ENCODE measurements around the gene RPL41.
"Not testable (repeated sequence)": the region's sequence is repeated elsewhere in the genome, so short reads cannot be mapped to it uniquely, and the experiment has no call there.

Gene RPL41

DNA sequence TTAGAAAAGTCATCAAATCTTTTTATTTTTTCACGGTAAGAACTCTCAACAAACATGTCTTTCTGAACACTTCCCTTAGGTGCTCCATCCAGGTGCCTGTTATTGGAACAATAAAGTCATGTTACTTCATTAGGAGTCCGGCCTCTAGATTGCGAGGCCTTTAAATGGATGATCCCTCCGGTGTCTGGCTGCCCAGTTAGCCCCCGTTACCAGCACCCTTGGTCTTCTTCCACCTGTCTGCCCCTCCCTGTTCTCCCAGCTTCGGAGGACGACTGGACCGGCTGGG lies 12.7 kb upstream of the RPL41 start:
- DNase-seq = no peak

DNA sequence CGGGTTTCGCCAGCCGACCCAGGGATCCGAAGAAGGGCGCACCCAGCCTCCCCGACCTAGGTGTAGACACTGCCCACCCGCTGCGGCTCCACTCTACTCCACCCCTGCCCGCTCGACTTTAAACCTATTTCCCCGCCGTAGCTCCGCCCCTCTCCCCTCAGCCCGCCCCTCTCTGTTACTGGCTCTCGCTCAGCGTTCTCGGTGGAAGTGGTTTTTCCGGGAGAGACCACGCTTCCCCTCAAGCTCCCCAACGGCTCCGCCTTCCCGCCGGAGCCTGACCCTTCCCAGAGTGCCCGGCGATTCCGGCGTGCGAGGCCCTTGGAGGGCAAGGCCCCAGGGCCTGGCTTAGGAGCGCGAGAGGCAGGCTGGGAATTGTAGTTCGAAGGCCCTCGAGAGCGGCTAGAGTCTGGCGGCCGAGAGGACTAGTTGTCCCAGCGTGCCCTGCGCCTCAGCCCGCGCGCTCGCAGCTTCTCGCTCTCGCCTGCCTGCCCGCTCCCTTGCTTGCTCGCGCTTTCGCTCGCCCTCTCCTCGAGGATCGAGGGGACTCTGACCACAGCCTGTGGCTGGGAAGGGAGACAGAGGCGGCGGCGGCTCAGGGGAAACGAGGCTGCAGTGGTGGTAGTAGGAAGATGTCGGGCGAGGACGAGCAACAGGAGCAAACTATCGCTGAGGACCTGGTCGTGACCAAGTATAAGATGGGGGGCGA lies 12.2 kb upstream of the RPL41 start, which contains the start of gene PA2G4:
Gene PA2G4 (plus strand): TSS at position 451 of the 706 bp plus-strand sequence. CDS start 179 bp downstream, at position 630.
- peak; percentile 97 for DNase-seq

DNA sequence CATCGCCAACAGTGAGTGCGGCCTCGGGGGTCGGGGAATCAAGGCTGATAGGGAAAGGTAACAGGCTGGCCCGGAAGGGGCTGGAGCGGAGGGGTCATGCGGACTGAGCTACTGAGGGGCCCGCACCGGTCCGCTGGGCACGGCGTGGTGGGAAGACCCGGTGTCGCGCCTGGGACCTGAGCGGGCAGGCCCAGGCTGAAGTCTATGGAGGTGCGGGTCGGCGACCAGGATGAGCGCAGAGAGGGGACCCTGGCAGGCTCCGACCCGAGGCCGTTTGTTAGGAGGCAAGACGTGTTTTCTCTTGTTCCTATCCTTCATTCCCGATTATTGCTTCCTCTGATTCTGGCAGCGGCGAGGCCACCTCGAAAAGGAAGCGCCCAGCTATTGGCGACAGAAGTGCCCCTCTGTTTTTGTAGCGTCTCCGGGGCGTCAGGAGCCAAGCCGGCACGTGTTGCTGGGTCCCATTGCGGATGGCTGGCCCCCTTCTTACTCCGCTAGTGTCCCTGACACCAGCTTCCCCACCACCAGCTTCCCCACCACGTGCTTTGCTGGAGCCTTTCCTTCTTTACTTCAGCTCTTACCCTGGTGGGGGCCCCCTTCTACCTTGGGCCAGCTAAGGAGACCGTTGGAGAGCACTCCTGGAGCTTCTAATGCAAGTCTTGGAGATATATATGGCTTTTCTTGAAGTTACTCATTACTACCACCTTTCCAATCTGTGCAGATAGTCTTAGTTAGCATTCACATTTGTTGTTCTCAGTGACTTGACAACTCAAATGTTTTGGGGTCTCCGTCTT lies 11.4 kb upstream of the RPL41 start:
- peak; percentile 24 for DNase-seq

DNA sequence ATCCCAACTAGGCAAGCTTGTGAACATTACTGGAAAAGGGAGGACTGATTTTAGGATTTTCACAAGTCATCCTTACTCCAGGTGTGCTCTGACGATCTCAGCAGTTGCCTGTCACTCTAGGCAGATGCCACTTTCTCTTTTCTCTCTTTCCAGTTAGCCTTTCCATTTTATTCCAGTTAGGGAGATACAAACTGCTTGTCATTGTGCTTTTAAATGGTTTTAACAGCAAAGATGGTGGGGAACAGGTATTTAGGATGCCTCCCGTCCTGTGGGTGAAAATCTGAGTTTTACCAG lies 10.9 kb upstream of the RPL41 start:
- DNase-seq = no peak

DNA sequence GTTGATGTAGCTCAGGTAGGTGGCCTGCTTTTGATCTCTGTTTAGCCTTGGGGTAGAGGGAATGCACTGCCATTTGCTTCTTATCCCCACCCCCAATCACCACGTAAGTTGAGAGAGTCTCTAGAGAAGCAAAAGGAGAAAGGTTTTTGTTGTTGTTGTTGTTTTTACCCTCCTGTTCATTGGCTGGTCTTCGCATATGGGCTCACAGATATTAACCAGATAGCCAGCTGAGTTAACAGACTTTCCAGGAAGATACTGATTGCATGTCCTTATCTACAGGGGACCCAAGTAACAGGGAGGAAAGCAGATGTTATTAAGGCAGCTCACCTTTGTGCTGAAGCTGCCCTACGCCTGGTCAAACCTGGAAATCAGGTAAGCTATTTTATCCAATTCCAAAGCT lies 9.2 kb upstream of the RPL41 start:
- DNase-seq = no peak

DNA sequence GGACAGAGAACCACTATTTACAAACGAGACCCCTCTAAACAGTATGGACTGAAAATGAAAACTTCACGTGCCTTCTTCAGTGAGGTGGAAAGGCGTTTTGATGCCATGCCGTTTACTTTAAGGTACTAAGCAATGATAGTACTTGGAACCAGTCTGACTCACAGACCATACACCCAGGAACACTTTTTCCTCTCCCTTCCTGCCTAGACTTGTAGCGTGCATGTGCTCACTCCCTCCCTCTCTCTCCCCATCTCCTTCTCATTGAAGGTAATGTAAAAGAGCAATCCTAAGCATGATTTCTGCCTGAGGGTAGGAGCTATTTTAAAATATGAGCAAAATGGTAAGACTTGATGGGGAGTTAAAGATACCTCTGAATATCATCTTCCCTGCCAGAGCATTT lies 5.9 kb upstream of the RPL41 start:
- no peak for DNase-seq

DNA sequence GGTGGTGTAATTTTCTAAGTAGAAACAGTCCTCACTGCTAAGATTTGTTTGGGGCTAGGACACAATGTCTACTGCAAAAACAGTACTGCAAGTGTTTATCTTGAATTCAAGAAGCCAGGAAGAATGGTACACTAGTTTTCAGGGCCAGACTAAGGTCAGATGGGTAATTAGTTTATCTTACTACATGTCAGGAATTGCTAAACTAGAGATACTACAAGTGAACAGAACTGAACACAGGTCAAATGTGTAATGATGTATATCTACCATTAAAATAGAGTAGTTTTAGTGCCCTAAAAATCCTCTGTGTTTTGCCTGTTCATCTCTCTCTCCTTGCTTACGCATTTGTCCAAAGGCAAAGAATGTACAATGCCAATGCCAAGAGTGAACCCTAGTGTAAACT lies 2.3 kb upstream of the RPL41 start:
- no peak for DNase-seq

DNA sequence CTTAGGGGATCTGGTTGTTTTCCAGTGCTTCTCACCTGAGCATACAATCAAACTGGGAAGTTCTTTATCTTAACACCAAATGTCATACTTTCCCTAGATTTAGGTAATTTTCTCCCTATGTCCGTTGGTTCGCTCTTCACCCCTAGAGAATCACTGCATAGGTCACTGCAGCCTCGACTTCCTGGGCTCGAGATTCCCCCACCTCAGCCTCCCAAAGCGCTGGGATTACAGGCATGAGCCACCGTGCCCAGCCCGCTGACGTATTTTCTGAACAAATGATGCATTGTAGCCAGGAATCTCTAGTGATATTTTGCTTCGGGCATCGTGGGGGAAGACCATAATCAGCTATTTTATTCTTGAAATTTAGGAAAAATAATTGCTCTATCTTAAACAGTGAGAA lies 1.1 kb upstream of the RPL41 start:
- DNase-seq = no peak

DNA sequence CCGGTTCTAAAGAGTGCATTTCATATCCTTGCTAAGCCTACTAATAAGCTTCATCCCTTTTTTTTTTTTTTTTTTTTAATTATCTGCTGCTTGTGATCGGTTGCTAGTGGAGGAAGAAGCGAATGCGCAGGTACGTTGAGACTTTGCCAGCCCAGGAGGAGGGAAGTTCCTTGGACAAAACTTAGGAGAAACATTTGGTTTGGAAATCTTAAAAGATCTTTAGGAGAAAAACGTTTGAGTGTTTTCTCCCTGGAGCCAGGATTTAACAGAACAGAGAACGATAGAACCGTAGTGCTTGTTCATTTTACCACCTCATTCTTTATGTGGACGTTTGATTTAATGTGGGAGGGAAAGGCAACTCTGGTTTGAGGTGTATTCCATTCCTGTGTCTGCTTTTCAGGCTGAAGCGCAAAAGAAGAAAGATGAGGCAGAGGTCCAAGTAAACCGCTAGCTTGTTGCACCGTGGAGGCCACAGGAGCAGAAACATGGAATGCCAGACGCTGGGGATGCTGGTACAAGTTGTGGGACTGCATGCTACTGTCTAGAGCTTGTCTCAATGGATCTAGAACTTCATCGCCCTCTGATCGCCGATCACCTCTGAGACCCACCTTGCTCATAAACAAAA lies 761 bp downstream of the RPL41 start:
- DNase-seq = not testable (repeated sequence)

DNA sequence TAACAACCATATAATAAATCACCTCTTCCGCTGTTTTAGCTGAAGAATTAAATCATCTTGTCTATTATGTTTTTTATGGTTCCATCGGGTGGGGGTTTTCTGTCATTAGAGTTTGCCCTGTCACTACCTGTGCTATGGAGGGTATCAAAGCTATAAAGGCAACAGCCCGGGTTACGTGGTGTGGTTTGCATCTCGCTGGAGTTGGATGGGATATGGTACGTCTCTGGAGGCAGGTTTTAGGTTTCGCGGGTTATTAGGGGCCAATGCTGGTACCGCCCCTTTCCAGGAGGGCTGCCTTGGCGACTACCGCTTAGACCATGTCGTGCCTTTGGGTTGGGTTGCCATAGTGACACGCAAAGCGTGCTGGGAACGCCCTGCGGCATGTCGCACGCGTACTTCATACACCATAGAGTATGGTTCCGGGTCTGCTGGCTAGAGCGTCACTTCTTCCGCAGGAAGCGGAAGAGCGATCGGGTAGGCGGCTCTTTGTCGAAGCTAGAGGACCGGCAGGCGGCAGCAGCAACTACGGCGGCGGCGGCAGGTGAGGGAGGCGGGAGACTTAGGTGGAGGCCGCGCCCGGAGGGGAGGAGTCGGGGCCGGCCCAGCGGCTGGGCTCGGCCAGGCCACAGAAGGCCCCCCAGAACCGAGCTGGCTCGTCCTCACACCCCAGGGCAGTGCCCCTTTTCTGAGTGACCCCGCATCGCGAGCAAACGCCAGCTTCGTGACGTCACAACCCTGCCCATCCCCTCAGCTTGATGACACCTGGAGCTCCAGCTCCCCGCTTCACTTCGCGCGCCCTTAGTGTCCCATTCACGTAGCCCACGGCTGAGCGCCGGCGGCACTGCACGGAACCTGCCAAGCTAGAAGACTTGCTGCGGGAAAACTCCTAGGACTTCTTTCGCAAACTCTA lies 1.6 kb downstream of the RPL41 start, which contains the start of gene ZC3H10:
Gene ZC3H10 (plus strand): TSS at position 489 of the 910 bp plus-strand sequence. CDS start 2,297 bp downstream, outside the sequence.
- DNase-seq = peak; percentile 97

DNA sequence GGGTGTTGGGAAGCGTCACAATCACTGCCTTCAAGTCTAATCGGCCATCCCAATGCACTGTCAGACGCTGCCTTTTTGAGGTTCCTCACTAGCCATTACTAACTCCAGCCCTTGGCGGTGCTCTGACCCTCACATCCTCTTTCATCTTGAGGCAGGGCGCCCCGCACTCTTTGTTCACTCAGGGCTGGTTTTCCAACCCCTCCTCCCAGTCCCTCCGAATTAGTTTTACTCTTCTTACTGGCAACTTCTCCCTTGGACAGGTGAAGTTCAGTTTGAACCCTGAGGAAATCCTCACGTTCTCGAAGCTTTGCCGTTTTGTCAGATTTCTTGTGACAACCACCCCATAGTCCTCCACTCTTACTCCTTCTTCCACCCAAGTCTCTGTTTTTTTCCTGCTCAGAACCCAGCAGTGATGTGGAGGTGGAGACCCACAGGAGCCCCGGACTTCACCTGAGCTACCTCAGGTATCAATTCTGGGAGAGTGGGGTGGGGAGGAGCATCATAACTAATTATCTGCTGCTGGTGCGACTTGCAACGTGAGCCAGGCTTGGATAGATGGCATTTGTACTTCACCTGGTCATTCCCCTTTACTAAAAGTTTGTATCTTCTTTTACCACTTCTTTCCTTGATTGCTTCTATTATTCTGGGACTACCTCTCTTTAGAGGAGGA lies 2.4 kb downstream of the RPL41 start:
- DNase-seq = no peak

DNA sequence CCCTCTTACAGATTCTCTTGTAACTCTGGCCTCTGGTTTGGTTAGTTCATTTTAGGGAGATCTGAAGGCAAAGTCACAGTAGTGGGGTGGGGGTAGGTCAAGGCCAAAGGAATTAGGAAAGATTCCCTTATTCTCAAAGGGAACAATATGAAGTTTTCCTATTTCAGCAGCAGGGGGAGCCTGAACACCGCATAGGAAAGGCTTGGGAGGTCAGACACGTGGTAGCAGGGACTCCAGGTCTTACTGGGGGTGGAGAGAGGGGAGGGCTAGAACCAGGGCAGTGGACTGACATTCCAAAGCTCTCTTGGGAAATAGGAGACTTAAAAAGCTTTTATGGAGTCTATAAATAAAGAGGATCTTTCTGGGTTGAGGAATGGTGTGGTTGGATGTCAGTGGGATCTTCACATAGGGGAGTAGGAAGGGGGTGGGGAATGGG lies 2.9 kb downstream of the RPL41 start:
- DNase-seq = peak; percentile 71

DNA sequence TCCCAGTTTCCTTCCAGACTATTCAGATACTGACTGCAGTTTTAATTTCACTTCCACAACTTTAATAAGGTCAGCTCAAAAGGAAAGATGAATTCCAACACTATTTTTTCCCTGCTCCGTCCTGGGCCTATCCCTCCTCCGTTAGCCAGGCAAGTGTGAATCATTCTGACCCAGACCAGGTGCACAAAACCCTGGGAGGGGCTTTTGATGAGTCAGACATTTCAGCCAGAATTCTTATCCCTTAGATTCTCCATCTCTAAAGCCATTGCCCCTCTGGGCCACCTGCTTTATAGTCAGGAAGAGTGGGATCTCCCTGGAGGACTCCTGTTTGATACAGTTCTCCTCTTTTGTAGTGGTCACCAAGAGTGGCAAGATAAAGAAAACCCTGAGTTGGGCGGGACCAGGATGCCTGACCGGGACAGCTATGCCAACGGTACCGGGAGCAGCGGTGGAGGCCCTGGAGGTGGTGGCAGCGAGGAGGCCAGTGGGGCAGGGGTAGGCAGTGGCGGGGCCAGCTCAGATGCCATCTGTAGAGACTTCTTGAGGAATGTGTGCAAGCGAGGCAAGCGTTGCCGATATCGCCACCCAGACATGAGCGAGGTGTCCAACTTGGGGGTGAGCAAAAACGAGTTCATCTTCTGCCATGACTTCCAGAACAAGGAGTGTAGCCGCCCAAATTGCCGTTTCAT lies 3.9 kb downstream of the RPL41 start:
- DNase-seq = no peak

DNA sequence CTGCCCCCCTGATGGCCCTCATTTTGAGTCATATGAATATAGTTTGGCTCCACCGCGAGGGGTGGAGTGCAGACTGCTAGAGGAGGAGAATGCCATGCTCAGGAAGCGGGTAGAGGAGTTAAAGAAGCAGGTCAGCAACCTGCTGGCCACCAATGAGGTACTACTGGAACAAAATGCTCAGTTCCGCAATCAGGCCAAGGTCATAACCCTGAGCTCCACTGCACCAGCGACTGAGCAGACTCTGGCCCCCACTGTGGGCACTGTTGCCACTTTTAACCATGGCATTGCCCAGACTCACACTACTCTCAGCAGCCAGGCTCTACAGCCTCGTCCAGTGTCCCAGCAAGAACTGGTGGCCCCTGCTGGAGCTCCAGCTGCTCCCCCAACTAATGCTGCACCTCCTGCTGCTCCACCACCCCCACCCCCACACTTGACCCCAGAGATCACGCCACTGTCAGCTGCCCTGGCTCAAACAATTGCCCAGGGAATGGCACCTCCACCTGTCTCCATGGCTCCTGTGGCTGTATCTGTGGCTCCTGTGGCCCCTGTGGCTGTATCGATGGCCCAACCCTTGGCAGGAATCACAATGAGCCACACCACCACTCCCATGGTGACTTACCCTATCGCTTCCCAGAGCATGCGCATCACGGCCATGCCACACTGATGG lies 4.9 kb downstream of the RPL41 start:
- no peak for DNase-seq

DNA sequence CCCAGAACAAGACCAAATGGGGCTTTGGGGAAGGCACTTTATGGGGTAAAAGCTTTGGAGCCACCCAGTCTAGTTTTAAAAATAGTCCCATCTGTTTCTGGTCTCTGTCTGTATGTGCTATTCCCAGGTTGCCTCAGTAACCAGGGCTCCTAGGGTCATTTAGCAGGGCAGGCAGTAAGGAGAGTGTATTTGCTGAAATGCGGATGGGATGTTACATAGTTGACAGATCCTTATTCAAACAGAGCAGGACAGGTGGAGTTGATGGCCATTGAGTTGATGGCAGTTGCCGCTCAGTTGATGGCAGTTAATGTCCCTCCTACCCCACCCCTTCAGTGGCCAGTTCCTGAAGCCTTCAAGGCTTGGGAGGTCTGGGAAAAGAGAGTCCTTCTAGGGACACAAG lies 6.2 kb downstream of the RPL41 start:
- DNase-seq = no peak

DNA sequence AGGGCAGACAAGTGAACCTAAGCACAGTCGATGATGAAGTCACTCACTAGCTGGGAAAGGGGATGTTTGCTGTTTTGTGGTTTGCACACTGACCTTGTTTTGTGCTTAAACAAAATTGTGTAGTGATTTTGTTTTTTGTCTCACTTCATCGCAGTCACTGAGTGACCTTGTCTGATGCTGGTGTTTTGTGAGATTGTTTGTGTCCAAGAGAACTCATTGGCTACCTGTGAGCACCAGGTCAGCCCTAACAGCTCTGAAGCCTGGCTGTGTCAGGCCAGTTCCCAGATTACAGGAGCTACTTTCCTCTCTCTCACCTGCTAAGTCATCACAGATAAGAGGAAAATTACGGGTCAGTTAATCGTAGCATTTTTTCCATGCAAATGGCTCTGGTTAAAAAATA lies 7.7 kb downstream of the RPL41 start:
- no peak for DNase-seq

DNA sequence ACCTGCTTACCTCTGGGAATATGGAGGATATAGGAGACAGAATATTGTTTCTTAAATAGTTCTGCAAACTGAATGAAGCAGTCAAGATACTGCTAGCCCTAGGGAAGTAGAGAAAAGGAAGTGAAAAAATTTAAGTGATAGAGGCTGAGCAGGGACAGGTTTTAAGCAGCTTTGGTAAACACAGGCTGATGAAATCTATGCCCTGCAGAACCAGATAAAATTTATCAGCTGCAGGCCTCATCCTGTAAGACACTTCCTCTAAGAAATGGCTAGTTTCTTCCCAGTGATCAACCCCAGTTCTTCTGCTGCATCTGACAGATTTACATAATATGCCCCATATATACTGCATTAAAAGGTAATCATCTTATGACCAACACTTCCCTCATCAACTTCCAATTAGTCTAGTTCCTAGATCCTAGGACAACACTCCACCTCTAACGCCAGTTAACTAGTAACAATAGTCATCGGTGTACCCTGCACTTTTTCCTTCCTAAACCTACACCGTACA lies 10.4 kb downstream of the RPL41 start:
- DNase-seq = peak; percentile 93

DNA sequence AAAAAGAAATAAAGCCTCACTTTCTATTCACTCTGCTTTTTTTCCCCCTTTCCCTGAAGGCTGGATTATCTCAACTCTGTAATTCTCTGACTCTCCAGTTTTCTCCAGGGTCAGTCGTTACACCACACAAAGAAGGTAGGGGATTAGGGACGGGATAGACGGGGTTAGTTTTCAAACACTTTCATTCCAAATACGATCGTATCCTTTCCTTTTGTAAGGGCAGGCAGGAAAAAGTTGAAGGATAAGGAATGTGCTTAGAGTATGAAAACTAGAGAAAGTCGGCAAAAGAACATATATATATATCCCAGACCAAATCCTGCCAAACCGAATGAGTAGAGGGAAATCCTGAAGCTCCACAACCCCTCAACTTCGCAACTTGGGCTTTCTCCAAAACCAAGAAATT lies 11.1 kb downstream of the RPL41 start:
- no peak for DNase-seq

DNA sequence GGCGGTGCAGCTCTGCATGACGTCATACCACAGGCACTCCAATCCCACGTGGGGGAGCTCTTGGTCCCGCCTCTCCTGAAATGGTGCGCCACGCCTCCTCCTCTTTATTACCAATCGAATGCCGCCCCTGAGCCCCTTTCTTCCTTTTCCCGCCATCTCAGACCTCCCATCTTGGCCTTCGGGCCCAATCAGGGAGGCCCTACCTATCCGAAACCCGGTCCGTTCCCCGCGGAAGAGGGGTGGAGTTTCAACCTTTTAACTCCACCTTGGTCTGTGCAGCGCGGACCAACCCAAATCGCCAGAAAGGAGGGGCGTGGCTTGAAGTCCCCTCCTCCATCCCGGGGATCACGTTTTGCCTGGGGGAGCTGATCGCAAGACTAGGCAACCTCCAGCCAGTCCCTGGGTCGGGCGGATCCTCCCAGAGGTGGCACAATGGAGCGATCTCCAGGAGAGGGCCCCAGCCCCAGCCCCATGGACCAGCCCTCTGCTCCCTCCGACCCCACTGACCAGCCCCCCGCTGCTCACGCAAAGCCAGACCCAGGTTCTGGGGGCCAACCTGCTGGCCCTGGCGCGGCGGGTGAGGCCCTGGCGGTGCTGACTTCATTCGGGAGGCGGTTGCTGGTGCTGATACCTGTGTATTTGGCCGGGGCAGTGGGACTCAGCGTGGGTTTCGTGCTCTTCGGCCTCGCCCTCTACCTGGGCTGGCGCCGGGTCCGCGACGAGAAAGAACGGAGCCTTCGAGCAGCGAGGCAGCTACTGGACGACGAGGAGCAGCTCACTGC lies 11.6 kb downstream of the RPL41 start, which contains the start of gene ESYT1:
Gene ESYT1 (plus strand): TSS at position 380 of the 782 bp plus-strand sequence. CDS start 53 bp downstream, at position 433.
- DNase-seq = peak; percentile 99

DNA sequence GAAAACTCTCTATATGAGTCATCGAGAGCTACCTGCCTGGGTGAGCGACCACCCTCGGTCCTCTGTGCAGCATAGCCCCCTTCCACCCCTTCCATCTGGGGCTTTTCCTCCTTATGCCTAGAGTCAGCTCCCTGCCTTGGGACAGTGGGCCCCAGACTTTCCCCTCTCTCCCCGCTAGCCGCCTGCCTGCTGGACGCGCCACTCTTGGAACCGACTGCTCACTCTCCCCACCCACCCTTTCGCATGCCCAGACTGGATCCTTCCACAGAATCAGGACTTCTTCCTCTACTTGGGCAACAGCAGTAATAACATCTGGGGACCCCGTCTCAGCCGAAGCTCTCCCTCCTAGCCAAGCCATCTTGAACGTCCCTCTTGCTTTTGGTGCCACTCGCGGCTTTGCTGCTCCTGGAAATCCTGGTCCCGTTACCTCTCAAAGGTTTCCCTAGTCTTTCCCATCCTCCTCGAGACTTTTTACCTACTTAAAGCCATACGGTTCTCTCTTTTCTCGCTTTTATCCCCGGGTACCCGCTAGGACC lies 12.3 kb downstream of the RPL41 start:
- no peak for DNase-seq

Data from GF-D8 (cell line).